Measurements from ENCODE around the gene C4orf54. TPM values are rescaled to one million over a fixed set of nuclear protein-coding genes. Genes with fewer than 3 reads are reported as not detected.

Gene C4orf54
- total RNA-seq, 2 experiments from 2014 or later = not detected

Other genes starting within 250 kb of the C4orf54 start
- not detected for gene ADH7, start 222.5 kb downstream of the C4orf54 start, total RNA-seq
- not detected for gene C4orf17, start 146.8 kb downstream of the C4orf54 start, total RNA-seq
- gene TRMT10A, start 93.8 kb downstream of the C4orf54 start, total RNA-seq = 10 to 100 TPM in 1 of 2 experiments, 1 to 10 TPM in 1; 7.9 to 10.5 TPM
- gene MTTP, start 83.0 kb downstream of the C4orf54 start, total RNA-seq = not detected
- 10 to 100 TPM; 39.5 TPM for gene DAPP1, start 159.0 kb upstream of the C4orf54 start, total RNA-seq
- gene LAMTOR3, start 236.6 kb upstream of the C4orf54 start, total RNA-seq = 10 to 100 TPM; 28.9 to 33.1 TPM

Data from activated CD4-positive, alpha-beta T cell treated with anti-CD3 and anti-CD28 coated beads, Interleukin-2, amount 10 ng/mL, durations not matched to agents 7 days and 5 days (primary cell).